ENCODE results near the gene ADAMTS12.

DNA sequence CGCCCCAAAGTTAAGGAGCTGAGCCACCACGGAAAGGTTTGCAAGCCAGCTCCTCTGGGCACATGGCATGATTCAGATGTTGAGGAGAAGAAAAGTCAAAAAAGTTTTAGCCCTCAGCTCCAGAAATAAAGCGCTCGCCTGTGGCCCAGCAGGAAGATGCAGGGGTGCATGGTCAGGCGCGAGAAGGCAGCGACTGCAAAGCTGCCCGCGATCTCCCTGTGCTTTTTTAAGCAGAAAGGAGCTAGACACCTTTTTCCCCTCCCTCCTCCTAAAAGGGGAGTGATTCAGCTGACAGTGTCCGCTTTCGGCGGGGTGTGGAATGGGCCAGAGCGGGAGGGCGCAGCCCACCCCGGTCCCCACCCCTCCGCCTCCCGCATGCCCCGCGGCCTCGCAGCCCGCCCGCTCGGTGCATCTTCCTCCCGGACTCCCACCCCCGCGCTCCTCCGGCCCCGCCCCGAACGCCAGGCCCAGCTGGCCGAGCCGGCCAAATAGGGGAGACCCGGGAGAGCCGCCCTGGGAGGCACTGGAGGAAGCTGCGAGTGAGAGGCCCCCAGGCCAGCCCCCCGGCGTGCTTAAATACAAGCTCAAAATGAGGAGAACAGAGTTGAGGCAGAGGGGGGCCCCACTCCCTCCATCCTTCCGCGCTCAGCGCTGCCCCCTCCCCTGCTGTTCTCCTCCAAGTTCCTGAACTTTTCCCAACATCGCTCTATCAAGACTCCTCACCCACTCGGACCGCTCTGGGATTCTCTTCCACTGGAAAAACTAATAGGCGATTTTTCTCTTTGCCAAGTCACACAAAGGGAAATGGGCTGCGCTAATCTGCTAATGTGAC is at the start of gene ADAMTS12:
- no peak for TF ChIP-seq CTCF (IDR thresholded peaks at IDR 0.05; ENCODE audit: low read depth, low read length)
- no peak for TF ChIP-seq EZH2phosphoT487 (IDR thresholded peaks at IDR 0.05; ENCODE audit: low read depth)
